ENCODE results near the gene CLEC4A.
"Not testable (repeated sequence)": the region's sequence is repeated elsewhere in the genome, so short reads cannot be mapped to it uniquely, and the experiment has no call there.

Gene CLEC4A

GRCh38 chr12:8123124-8123912, at the start of gene CLEC4A:
Gene CLEC4A, plus strand, starts transcription at chr12:8123617. Its CDS starts 262 bp downstream, at chr12:8123879.
- DNase-seq (ENCODE audit: low spot score): no peak

- no peak for DNase-seq (ENCODE audit: low spot score)
Observed at GRCh38 chr12:8075935-8076334, 47.5 kb upstream of the CLEC4A start.

DNA sequence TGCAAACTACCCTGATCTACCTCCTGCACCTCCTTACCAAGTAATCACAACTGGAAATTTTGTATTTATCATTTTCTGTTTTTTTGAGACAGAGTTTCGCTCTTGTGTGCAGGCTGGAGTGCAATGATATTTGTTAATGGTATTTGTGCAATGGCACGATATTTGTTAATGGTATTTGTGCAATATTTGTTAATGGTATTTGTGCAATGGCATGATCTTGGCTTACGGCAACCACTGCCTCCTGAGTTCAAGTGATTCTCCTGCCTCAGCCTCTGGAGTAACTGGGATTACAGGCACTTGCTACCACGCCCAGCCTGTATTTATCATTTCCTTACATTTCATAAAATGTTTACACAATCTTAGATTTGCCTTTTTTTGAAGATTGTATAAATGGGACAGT, 47.1 kb upstream of the CLEC4A start:
- DNase-seq (ENCODE audit: low spot score): no peak

DNA sequence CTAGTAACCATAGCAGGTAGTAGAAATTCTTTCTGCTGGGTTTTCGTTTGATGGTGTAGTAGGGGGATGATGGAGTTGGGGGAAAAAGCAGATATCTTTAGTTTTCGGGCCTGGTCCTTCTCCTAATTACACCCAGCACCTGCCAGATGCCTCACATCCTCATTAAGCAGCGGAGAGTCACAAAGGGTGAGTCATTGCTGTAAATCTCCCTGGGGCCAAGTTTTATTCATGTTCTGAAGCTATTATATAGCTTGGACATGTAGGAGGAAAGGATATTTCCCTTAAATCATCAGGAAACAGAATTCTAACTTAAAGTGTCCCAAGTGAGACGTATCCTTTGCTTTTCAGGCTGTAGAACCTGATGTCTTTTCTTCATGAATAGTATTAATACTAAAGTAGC, 46.2 kb upstream of the CLEC4A start:
- peak; percentile 33 for DNase-seq (ENCODE audit: low spot score)

DNA sequence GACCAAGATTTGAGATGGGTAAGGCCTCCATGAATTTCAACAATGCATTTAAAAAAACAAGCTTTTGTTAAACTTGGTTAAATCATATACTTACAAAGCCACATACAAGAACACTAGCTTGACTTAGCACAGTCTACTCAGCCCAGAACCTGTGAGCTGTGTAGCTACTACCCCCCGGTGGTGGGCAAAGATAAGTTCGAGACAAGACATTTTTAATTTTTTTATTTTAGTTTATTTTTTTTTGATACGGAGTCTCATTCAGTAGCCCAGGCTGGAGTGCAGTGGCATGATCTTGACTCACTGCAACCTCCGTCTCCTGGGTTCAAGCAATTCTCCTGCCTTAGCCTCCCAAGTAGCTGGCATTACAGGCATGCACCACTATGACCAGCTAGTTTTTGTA, 45.0 kb upstream of the CLEC4A start:
- DNase-seq (ENCODE audit: low spot score): peak; percentile 43

DNA sequence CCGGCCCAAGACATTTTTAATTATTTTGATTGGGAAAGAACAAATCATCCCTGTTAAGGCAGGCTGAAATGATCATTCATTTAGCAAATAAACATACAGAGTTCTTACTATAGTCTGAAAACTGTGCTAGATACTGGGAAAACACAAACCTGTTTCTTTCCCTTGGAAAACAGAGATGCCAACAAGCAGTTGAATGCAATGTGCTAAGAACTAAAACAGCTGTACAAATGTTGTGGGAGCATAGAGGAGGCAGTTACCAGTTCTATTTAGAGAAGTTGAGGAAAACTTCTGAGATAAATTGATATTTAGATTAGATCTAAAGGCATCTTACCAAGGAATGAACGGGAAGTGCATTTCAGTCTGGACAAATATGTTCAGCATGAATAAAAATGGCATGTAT, 44.5 kb upstream of the CLEC4A start:
- DNase-seq (ENCODE audit: low spot score): no peak

- DNase-seq (ENCODE audit: low spot score): no peak
Observed at GRCh38 chr12:8080120-8080519, 43.3 kb upstream of the CLEC4A start.

DNA sequence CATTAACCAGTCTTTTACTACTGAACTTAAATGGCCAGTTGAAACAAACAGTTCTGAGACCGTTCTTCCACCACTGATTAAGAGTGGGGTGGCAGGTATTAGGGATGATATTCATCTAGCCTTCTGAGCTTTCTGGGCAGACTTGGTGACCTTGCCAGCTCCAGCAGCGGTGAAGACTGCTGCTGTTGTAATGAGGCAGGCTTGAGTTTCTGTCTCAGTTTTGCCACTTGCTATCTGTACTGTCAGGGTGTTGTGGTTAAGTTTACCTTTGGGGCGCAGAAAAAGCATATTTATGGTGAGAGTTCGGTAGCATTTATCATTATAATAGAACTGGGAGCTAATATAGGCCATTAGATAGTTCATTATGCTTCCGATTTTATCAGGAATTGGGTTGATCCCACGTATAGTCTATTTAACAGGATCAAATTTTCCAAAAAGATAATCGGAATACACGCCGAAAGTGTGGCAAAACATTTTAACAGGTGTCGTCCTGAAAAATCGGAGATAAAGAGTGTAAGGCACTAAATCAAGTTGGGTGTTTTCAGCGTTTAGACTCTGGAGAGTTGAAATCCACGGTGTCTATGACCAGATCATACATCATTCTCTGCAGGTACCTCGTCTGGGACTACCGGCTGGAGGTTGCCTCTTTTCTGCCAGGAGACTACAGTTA, 42.0 kb upstream of the CLEC4A start:
- no peak for DNase-seq (ENCODE audit: low spot score)

DNA sequence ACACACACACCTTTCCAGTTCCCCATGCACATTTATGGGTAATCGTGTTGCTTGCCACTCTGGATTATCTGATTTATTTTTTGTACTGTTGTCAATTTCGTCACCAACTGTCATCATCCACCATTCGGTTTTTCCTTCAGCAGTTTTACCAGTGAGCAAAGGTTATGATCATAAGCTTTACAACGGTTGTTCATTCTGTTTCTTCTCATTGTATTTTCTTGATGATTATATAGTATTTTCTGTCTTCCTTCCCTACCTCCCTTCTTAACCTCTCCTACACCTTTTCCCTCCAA, 40.7 kb upstream of the CLEC4A start:
- DNase-seq (ENCODE audit: low spot score): no peak

DNA sequence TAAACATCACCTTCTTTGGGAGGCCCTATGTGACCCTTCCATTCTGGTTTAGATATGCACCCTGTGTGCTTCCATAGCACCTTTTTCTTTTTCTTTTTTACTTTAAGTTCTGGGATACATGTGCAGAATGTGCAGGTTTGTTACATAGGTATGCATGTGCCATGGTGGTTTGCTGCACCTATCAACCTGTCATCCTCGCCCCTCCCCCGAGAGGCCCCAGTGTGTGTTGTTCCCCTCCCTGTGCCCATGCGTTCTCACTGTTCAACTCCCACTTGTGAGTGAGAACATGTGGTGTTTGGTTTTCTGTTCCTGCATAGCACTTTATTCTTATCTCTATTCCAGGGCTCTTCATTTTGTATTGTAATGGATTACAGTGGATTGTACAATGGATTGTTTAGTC, 39.1 kb upstream of the CLEC4A start:
- not testable (repeated sequence) for DNase-seq (ENCODE audit: low spot score)

DNA sequence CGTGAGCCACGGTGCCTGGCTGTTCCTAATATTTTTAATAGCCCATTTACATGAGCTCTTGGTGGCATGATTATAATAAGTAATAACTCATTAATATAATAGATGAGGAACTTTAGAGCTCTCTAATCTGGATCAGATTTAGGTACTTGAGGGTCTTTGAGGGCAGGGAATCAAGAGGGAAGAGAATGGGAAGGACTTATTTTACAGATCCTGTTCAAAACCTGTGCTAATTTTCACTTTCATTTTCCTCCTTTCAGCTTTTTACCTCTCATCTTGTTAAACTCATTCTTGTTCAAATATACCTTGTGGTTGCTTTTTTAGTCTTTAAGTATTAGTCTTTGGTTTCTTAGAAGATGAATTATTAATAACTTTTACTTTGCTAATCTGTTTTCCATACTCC, 35.8 kb upstream of the CLEC4A start:
- no peak for DNase-seq (ENCODE audit: low spot score)

- no peak for DNase-seq (ENCODE audit: low spot score)
Observed at GRCh38 chr12:8088574-8088973, 34.8 kb upstream of the CLEC4A start.

DNA sequence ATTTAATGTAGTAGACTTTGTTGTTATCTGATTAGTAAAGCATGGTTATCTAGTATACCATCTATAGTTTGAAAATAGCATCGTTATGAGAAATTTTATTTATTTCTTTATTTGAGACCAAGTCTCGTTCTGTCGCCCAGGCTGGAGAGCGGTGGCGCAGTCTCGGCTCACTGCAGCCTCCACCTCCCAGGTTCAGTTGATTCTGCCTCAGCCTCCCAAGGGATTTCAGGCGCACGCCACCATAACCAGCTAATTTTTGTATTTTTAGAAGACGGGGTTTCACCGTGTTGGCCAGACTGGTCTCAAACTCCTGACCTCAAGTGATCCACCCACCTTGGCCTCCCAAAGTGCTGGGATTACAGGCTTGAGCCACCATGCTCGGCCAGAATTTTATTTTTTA, 34.1 kb upstream of the CLEC4A start:
- not testable (repeated sequence) for DNase-seq (ENCODE audit: low spot score)

DNA sequence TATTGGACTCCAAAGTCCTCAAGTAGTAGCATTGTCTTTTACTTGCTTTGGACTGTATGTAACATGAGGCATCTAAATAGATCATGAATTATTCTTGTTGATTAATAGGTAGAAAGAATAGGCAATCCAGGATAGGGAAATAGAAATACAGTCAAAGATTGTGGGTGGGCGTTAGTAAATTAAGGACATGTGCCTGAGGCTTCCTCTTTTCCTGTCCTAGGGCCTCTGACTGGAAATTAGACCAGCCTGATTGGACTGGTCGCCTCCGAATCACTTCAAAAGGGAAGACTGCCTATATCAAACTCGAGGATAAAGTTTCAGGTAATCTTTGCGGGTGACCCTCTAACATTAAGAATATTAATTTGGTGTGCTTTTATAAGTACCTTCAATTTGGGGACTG, 33.7 kb upstream of the CLEC4A start:
- no peak for DNase-seq (ENCODE audit: low spot score)

DNA sequence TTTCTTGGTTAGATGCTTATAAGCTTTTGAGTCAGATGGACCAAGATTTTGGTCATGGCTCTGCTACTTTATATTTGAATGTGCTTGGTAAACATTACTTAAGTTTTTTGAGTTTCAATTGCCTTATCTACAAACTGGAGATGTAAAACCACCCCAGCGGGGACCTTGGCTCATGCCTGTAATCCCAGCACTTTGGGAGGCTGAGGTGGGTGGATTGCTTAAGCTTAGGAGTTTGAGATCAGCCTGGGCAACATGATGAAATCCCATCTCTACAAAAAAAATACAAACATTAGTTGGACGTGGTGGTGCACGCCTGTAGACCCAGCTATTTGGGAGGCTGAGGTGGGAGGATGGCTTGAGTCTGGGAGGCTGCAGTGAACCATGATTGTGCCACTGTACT, 30.1 kb upstream of the CLEC4A start:
- no peak for DNase-seq (ENCODE audit: low spot score)

DNA sequence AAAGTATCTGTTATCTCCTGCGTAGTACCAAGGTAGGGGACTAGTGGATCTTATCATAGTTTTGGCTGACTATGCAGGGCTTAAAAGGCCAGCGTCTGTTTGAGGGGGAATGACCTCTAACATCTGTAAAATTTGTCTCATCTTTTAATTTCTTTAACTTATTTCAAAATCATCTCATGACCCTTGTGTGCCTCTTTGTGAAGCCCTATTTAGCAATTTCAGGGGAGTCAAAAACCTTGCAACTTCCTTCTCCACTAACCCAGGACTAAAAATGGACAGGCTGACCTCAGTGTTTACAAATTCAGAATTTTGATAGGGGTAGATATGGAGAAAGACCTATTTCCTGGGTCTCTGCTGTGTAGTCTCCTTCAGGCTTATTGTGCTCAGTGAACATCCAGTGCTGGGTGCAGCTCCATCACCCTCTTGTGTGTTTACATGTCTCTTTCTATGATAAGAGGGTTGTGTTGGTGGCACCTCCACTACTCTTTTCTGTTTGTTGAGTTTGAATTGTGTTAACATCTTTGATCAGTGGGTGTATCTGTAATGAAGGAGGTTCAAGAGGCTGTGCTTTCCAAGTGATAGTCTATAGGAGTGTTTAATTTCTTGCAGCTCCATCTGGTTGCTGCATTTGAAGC, 27.0 kb upstream of the CLEC4A start:
- DNase-seq (ENCODE audit: low spot score): no peak

DNA sequence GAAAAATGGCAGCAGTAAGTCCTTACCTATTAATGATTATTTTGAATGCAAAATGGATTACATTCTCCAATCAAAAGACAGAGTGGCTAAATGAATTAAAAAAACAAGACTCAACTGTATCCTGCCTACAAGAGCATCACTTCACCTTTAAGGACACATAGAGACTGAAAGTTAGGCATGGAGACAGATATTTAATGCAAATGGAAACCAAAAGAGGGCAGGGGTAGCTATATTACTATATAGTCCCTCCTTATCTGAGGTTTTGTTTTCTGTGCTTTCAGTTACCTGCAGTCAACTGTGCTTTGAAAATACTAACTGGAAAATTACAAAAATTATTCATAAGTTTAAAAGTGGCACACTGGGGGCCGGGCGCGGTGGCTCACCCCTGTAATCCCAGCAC, 24.2 kb upstream of the CLEC4A start:
- no peak for DNase-seq (ENCODE audit: low spot score)

- DNase-seq (ENCODE audit: low spot score): peak; percentile 53
Observed at GRCh38 chr12:8108808-8109398, 14.5 kb upstream of the CLEC4A start.

GRCh38 chr12:8113117-8113516, 10.3 kb upstream of the CLEC4A start:
- not testable (repeated sequence) for DNase-seq (ENCODE audit: low spot score)

GRCh38 chr12:8120072-8120713, 3.2 kb upstream of the CLEC4A start:
- DNase-seq (ENCODE audit: low spot score): no peak

GRCh38 chr12:8127138-8127537, 3.7 kb downstream of the CLEC4A start:
- DNase-seq (ENCODE audit: low spot score): no peak

DNA sequence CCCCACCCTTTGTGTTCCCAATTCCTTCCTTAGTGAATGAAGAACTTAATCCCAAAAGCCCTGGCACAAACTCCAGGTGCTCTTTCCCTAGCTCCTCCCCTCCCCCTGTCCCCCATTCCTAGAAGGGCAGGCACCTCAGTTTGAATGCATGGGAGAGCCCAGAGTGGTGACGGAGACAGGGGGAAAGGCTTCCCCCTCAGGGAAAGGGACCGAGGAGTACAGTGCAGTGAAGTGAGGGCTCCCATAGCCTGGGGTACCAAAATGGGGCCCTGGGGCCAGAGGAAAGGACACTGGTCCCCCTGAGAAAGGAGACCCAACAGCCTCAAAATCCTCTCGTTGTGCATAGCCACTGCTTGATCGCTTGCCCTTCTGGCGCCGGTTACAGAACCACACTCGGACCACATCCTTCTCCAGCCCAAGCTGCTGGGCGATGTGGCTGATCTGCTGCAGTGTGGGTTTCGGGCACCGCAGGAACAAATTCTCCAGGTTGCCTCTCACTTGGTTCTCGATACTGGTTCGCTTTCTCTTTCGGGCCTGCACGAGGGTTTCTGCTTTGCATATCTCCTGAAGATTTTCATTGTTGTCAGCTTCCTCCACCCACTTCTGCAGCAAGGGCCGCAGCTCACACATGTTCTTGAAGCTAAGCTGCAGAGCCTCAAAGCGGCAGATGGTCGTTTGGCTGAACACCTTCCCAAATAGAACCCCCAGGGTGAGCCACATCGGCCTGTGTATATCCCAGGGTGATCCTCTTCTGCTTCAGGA, 10.4 kb downstream of the CLEC4A start:
- DNase-seq (ENCODE audit: low spot score): not testable (repeated sequence)
